Hindlimb muscle (tissue), 1 donor: ENCODE measurements around the gene ARHGAP4. TPM values are rescaled to one million over a fixed set of nuclear protein-coding genes. Genes with fewer than 3 reads are reported as not detected.
A peak's percentile ranks its signal among the peaks of the same experiment; 100 is the strongest.

Experiments
- DNase-seq: peaks from one replicate; pipeline ENCODE4 v3.0.0-alpha.2; 2013
- polyA plus RNA-seq: library from polyadenylated mRNA; unstranded; fragments of 120-200 nt; gene quantifications from one replicate; pipeline ENCODE4 v1.2.1, GENCODE V29; 2013; ENCODE audit not compliant: insufficient read length

Gene ARHGAP4
- polyA plus RNA-seq, 1 donor: 26.4 TPM

GRCh38 chrX:153944800-153945150 lies 18.7 kb upstream of the ARHGAP4 start:
- no peak for DNase-seq

DNA sequence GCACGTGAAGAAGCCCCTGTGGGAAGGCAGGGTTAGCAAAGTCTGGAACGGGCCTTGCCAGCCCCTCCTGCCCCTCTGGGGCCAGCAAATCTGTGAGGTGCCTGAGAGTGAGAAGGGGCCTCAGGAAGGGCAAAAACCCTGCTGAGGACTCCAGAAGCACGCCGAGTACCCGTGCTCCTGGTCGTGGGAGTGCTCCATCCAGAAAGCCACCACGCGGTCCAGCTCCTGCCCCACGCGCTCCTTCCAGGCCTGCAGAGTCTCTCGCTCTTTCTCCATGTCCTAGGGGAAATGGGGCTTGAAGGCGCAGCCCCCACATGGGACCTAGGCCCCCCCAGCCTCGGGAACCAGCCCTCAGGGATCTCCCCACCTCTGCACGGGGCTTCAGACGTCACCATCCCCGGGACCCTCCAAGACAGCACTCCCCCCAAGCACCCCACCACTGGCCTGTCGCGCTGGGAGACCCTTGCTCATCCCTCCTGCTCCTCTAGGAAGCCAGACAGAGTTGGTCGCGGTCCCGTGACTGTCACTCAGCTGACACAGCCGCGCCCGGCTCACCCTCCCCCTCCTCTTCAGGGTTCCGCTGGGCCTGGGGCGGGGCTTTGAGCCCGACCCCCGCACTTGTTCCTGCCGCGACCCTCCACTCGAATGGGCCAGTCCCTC lies 18.2 kb upstream of the ARHGAP4 start, which contains the start of gene RENBP:
RENBP (minus strand) TSS at position 504 of the 660 bp plus-strand sequence; CDS start at position 471, 33 bp downstream.
- no peak for DNase-seq

DNA sequence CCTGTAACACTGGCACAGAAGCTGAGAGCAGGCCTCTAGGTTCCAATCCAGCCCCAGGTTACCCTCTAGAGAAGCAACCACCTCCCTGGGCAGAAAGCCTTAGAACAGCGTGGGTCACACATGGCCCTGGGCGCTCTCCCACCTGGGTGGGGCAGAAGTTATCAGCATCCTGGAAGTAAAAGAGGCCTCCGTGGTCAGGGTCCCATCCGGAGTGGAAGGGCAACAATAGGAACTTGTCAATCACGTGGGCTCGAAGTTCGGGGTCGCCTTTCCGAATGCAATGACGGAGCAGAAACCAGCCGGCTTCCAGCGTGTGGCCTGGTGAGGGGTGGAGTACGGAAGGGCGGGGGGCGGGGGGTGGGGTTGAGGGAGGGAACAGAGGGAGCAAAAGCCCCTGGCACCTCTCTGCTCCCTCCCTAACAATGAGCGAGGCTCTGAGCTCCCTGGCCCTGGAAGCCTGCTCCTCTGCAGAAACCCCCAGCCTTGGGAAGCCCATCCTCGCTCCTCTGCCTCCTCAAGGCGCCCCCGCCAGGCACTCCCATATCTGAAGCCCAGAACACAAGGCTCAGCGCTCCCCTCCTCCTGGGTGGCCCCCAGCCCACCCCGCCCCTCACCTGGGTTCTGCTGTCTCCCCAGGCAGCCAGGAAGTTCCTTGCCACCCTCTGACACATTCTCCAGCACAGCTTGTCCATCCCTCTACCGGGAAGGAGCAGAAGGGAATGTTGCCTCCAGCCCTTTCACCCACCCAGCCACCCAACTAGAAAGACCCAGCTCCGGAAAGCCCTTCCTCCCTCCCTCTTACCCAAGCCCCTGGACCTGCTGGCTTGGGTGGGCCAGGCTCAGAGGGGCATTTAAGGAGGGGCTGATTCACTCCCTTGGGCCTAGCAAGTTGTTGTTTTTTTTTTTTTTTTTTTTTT lies 15.5 kb upstream of the ARHGAP4 start:
- no peak for DNase-seq

- DNase-seq: no peak
Measured at GRCh38 chrX:153939573-153939972, 13.5 kb upstream of the ARHGAP4 start.

DNA sequence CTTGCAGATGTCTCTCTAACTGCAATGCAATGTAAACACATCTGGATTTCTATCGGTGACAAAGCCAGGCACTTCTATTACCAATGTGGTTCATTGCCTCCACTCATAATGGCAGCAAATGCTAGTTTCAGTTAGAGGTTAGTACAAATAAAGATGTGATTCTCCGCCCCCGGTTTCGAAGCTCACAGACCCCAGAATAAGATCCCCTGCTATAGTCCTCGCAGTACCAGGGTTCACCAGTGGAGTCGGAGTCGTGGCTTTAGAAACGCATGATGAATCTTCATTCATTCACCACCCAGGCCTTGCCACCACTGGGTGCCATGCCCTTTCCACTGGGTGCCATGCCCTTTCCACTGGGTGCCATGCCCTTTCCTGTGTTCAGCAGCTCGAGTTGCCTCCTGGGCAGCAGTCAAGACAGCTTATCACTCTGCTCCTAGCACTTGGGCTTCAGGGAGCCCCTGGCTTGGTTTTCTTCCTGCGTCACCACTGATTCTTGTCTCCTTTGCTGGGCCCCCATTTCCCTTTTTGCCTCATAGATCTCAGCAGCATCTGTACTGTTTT lies 12.2 kb upstream of the ARHGAP4 start:
- no peak for DNase-seq

- DNase-seq: no peak
Measured at GRCh38 chrX:153937056-153937455, 11.0 kb upstream of the ARHGAP4 start.

DNA sequence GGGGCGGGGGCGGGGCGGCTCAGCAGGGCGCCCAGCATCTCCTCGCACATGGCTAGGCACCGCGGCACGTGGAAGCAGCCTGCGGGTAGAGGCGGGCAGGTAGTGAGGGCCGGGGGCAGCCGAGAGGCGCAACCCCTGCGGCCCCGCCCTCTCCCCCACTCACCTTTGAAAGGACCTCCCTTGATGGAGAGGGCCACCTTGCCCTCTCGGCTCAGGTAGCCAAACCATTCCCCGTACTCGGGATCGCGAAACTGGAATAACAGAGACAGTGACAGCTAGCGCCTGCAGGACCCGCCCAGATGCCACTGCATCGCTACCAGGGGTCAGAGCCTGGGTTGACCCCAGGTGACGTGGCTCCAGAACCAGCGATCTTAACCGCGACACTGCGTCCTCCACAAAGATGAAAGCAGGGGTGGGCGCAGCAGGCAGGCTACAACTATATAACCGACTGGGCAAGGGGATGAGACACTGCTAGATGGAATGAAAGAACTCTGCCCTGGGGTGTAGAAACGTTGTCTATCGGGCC lies 9.3 kb upstream of the ARHGAP4 start:
- DNase-seq: no peak

- peak; percentile 79 for DNase-seq
Measured at GRCh38 chrX:153934762-153935325, 8.8 kb upstream of the ARHGAP4 start, which contains the start of gene NAA10. NAA10 (minus strand) TSS chrX:153935037; CDS start chrX:153934904, 133 bp downstream.

DNA sequence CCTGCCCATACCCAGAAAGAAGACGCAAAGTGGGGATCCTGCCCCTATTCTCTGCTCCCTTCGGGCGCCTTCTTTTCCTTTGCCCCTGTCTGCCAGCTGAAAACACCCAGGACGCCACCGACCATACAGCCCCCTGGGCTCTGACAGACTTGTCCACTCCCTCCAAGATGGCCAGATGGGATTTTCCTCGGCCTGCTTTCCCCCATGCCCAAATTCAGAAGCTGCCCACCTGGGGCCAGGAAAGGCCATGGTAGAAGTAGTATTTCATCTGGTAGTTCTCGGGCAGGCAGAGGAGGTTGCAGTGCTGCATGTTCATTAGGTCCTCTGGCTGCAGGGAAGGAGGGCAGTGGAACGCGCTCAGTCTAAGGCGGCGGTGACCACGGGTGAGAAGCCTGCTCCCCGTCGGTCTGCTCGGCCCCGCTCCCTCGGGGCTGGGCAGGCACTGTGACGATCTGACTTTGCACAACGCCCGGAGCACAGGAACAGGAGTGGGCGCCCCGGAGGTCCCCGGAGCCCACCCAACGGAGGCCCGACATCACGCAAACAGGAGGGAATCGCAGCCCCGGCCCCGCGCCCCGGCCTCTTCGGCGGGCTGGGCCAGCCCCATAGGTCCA lies 8.2 kb upstream of the ARHGAP4 start:
- no peak for DNase-seq

GRCh38 chrX:153933748-153934147 lies 7.7 kb upstream of the ARHGAP4 start:
- no peak for DNase-seq

DNA sequence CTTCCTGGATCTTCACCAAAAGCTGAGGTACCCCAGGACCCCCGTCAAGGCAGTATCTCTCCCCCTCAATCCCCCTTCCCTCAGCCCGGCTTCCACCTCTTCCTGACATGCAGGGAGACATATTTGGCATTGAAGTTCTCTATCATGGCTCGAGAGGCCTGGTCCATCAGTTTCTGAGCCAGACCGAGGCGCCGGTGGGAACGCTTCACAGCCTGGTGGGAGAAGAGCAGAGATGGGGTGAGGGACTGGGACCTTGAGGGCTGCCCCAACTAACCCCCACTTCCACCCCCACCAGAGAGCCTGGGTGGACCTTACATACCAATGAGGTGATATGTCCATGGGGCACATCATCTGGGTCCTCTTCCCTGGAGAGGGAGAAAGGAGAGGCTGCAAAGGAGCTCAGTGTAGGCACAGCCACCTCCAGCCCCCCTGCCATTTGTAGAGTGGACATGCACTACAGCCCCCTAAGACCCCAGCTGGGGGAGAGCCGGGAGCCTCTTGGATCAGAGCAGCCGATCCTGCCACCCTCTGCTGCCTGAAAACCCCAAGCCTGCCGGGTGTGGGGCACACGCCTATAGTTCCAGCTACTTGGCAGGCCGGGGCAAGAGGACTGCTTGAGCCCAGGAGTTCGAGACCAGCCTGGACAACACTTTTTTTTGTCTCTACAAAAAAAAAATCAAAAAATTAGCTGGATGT lies 6.3 kb upstream of the ARHGAP4 start:
- DNase-seq: no peak

- DNase-seq: no peak
Measured at GRCh38 chrX:153931748-153932147, 5.7 kb upstream of the ARHGAP4 start.

DNA sequence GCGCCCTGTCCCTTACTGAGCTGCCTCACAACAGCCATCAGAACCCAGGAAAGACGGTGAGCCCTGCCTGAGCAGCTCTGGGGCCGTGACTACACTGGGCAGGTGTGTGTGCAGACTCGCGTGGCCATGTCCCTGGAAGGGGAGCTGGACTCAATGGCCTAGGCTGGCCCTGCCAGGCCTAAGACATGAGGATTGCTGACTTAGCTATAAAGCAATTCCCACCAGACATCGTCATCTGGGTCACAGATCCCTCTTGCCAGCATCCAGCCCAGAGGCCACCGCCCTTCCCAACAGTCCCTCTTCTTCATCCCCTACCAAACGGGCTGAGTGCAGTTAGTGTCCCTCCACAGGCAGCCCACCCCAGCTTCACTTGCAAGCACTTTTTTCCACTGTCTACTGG lies 5.1 kb upstream of the ARHGAP4 start:
- DNase-seq: no peak

DNA sequence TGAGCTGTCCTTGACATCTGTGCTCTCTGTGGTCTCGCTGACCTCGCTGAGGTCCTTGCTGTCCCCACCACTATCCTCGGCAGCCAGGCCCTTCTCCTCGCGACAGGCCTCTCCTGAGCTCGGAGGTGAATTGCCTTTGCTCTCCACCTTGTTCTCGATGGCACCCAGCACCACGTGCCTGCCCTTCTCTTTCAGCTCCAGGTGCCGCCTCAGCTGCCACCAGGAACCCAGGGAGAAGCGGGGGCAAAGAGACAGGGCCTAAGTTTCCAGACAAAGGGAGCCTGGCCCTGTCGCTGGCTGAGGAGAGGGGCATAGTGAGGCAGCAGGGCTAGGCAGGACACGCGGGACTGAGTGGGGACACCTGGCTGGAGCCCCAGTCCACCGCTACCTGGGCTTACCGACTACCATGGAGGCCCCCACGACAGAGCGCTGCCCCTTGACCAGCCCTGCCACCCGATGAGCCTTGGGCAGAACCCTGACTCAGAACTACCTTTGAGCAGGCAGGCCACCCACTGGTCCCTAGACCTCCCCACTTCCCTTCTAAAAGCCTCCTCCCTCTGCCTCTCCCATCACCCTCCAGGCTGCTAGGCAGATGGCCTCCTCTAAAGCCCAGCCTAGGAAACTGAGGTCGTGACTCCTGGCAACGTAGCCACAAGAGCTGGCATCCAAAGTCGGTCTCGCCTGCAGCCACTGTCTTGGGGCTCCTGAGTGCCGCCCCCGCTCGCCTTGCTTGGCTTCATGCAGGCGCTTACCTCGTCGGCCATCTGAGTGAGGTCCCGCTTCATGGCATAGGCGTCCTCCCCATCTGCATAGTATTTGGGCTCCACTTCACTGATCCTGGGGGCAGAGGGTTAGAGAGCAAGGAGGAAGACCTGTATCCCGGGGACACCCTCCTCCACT lies 4.2 kb upstream of the ARHGAP4 start:
- DNase-seq: no peak

GRCh38 chrX:153929576-153929975 lies 3.5 kb upstream of the ARHGAP4 start:
- DNase-seq: no peak

- DNase-seq: no peak
Measured at GRCh38 chrX:153928846-153929245, 2.8 kb upstream of the ARHGAP4 start.

DNA sequence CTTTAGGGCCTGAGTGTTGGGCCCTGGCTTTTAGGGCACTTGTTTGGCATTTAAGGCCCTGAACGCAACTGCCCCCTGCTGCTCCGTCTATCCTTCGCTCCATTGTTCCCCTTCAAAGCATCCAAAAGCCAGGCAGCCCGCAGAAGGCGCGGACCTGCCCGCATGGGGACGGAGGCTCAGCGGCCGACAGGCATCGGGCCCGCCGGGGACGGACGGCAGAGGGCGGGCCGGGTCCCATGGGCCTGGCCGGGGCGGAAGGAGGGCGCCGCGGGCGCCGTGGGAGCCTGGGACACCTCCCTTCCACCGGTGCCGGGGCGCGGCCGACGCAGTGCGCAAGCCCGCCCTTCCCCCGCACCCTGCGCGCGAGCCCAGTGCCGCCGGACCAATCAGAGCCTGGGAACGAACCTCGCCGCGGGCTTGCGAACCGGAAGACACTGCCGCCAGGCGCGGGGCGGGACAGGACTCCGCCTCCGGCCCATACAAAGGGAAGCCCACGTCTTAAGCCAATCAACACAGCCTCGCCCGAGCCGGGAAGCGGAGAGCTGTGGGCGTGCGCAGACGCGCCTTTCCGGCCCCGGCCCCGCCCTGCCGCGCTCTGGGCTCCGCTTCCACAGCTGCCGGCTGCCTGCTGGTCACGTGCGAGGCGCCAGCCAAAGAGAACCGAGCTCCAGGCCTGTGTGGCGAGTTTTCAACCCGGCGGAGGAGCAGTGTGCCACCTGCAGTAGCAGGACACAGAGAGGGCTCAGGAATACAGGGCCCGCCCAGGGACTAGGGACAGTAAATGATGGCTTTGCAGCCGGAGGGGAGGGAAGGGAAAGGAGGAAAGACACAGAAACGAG lies 2.1 kb upstream of the ARHGAP4 start:
- peak; percentile 96 for DNase-seq

DNA sequence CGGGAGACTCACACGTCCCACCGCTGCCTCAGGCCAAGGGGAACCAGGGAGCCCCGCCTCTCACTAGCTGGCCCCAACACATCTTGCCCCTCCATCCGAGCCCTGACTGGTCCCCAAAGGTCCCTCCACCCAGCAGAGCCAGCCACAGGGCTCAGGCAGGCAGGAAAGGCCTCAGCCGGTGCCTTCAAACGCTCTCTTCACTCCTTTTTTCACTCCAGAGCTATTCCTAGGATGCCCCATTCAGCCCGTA lies 1.5 kb upstream of the ARHGAP4 start:
- DNase-seq: no peak

- no peak for DNase-seq
Measured at GRCh38 chrX:153926858-153927671, 1.0 kb upstream of the ARHGAP4 start.
